Transverse colon (tissue), 4 donors: ENCODE data around the gene GLRA2.

Experiments
- CTCF ChIP-seq, 5 experiments: fragments of 200-600 bp in 3 of 5; fragments of 450-650 bp in 2 of 5; sonication (generic) in 3 of 5; IDR thresholded peaks; 1 replicate in 2 of 5; 2 replicates in 3 of 5; pipeline ENCODE4 v1.5.1; 2016 to 2017; ENCODE audit warnings: antibody characterized with exemption in 5 of 5, inconsistent platforms in 3 of 5, mild to moderate bottlenecking in 2 of 5, moderate library complexity in 1 of 5
- POLR2A ChIP-seq: fragments of 450-650 bp; IDR thresholded peaks from one replicate; pipeline ENCODE4 v1.6.1; 2016; ENCODE audit warnings: antibody characterized with exemption, mild to moderate bottlenecking, moderate library complexity
- POLR2AphosphoS5 ChIP-seq, 3 donors: sonication (generic); formaldehyde crosslinking; IDR thresholded peaks; one replicate each; pipeline ENCODE4 v1.6.1; 2016; ENCODE audit warnings: antibody characterized with exemption in 3 of 3

- TF ChIP-seq CTCF (IDR thresholded peaks at IDR 0.05), result no peak
- TF ChIP-seq POLR2AphosphoS5 (IDR thresholded peaks at IDR 0.05), result no peak
- no peak for TF ChIP-seq POLR2A
Observed at GRCh38 chrX:14607446-14607985, 78.2 kb downstream of the GLRA2 start.
